ENCODE results near the gene CDKAL1. TPM values are rescaled to one million over a fixed set of nuclear protein-coding genes. Genes with fewer than 3 reads are reported as not detected.

CDKAL1 gene
- total RNA-seq, 1 donor from 2014 or later = 11.3 TPM

DNA sequence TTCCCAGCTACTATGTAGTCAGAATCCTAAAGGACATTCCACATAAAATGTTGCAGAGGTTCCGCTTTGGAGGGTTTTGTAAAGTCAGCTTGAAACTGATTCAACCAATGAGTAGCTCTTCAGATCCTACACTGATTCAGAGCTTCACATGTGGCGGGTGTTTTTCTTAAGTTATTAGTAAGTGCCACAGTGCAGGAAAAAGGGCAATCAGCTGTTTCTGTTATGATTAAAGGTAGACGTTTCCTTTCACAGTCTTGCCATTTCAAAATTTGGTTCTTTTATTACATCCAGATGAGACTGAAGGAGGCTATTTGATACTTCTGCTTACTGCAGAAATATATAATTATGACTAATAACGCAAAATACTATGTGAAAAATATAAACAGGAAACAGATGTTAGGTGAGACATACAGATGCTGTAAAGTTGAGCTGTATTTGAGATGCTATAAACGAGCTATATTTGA, 443.9 kb downstream of the CDKAL1 start:
- Histone ChIP-seq H3K27ac (no peak overlapping the region), H3K9me3 (no peaks in the 10 kb centered on the region), H3K36me3 (no peaks in the 10 kb centered on the region), H3K4me3 (no peak overlapping the region), H3K27me3 (no peaks in the 10 kb centered on the region), H3K4me1 (no peaks in the 10 kb centered on the region)
- intact Hi-C loops (cut with DNase I) = no loop called here
- TF ChIP-seq POLR2AphosphoS5 (IDR thresholded peaks at IDR 0.05; ENCODE audit: insufficient read depth in 1 of 2, low read depth in 1 of 2) = no peak
- TF ChIP-seq, protein P1, sequence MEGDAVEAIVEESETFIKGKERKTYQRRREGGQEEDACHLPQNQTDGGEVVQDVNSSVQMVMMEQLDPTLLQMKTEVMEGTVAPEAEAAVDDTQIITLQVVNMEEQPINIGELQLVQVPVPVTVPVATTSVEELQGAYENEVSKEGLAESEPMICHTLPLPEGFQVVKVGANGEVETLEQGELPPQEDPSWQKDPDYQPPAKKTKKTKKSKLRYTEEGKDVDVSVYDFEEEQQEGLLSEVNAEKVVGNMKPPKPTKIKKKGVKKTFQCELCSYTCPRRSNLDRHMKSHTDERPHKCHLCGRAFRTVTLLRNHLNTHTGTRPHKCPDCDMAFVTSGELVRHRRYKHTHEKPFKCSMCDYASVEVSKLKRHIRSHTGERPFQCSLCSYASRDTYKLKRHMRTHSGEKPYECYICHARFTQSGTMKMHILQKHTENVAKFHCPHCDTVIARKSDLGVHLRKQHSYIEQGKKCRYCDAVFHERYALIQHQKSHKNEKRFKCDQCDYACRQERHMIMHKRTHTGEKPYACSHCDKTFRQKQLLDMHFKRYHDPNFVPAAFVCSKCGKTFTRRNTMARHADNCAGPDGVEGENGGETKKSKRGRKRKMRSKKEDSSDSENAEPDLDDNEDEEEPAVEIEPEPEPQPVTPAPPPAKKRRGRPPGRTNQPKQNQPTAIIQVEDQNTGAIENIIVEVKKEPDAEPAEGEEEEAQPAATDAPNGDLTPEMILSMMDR (IDR thresholded peaks at IDR 0.05) = no peak
- no peak for DNase-seq (ENCODE audit: extremely low spot score in 2 of 2)

DNA sequence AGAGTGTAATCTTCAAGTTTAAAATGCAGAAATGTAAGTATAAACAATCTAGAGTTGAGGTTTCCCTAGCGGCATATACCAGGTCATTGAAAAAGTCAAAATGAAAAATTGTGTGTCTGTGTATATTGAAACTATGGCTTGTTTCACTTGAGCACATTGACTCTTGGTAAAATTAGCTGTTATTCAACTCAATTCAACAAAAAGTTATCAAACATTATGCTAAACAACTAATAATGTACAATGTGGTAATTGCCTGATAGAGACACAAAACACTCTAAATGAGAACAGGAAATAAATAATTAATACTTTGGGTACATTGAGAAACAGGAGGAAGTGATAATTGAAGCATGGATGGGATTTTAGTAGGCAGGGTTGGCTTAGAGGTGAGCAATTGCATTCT, 444.8 kb downstream of the CDKAL1 start:
- Histone ChIP-seq H3K4me1 (no peaks in the 10 kb centered on the region), H3K27me3 (no peaks in the 10 kb centered on the region), H3K36me3 (no peaks in the 10 kb centered on the region), H3K9me3 (no peaks in the 10 kb centered on the region), H3K27ac (no peak overlapping the region), H3K4me3 (no peak overlapping the region)
- TF ChIP-seq POLR2AphosphoS5 (IDR thresholded peaks at IDR 0.05; ENCODE audit: insufficient read depth in 1 of 2, low read depth in 1 of 2) (no peak), POLR2A (IDR thresholded peaks at IDR 0.05) (no peak)
- TF ChIP-seq, protein P1 (IDR thresholded peaks at IDR 0.05) = no peak
- no peak for DNase-seq (ENCODE audit: extremely low spot score in 2 of 2)
- intact Hi-C loops (cut with DNase I) = no loop called here

DNA sequence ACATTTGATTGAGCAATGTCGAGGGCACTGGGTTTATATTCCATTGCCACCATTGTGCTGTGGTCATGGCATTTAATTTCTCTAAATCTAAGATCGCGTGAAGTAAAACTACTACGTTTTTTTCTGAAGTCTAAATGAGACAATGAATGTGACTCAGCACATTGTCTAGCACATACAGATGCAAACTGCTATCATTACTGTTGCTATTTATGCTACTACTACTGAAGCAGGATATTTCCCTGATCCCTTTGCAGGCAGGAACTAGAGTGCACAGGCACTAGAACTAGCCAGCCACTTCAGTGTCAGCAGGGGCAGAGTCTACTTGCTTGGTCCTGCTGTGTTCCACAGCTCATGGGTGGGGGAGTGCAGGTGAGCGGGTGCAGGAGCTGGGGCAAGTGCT, 449.7 kb downstream of the CDKAL1 start:
- no peak overlapping the region for H3K4me3 ChIP-seq
- TF ChIP-seq, protein P1 (IDR thresholded peaks at IDR 0.05) = no peak
- no peak for TF ChIP-seq POLR2A (IDR thresholded peaks at IDR 0.05)
- no peak for TF ChIP-seq POLR2AphosphoS5 (IDR thresholded peaks at IDR 0.05; ENCODE audit: insufficient read depth in 1 of 2, low read depth in 1 of 2)
- intact Hi-C loops (cut with DNase I) = no loop called here
- DNase-seq (ENCODE audit: extremely low spot score in 2 of 2) = no peak
- no peaks in the 10 kb centered on the region for H3K27me3 ChIP-seq
- no peaks in the 10 kb centered on the region for H3K36me3 ChIP-seq
- no peaks in the 10 kb centered on the region for H3K9me3 ChIP-seq
- no peak overlapping the region for H3K27ac ChIP-seq
- no peaks in the 10 kb centered on the region for H3K4me1 ChIP-seq

DNA sequence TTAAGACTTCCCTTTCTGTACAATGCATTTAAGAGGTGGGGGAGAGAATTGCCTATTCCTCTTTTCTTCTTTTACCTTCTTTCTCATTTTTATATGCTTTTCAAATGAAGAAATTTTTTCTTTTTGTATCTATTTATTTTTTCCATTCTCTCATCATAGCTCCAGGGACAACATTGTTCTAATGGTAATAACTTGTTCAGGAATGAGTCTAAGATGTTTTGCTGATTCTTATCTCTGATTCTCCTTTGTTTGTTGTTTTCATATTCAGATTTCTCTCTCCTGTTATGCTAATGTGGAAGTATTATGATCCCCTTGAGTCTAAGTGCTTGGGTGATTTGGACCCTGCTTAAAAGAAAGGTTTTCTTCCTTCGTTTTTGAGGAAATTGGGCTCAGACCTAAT, 451.6 kb downstream of the CDKAL1 start:
- DNase-seq (ENCODE audit: extremely low spot score in 2 of 2) = no peak
- no peaks in the 10 kb centered on the region for H3K27me3 ChIP-seq
- no peak overlapping the region for H3K27ac ChIP-seq
- no peaks in the 10 kb centered on the region for H3K4me1 ChIP-seq
- TF ChIP-seq POLR2AphosphoS5 (IDR thresholded peaks at IDR 0.05; ENCODE audit: insufficient read depth in 1 of 2, low read depth in 1 of 2) = no peak
- TF ChIP-seq, protein P1 (IDR thresholded peaks at IDR 0.05) = no peak
- no peak for TF ChIP-seq POLR2A (IDR thresholded peaks at IDR 0.05)
- H3K9me3 ChIP-seq = no peaks in the 10 kb centered on the region
- no peak overlapping the region for H3K4me3 ChIP-seq
- H3K36me3 ChIP-seq = no peaks in the 10 kb centered on the region
- intact Hi-C loops (cut with DNase I) = no loop called here

DNA sequence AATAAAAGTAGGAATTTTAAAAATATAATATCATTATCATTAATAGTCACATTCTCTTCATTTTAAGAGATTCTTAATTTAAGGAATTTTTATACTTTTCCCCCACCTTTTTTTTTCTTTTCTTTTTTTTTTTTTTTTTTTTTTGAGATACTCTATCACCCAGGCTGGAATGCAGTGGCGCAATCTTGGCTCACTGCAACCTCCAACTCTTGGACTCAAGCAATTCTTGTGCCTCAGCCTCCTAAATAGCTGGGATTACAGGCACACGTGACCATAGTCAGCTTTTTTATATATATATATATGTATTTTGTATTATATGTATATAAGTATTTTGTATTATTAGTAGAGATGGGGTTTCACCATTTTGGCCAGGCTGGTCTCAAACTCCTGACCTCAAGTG, 457.7 kb downstream of the CDKAL1 start:
- Histone ChIP-seq H3K27me3 (no peaks in the 10 kb centered on the region), H3K4me3 (no peak overlapping the region), H3K4me1 (peaks cover 1% of the 10 kb centered on the region), H3K9me3 (no peaks in the 10 kb centered on the region), H3K36me3 (no peaks in the 10 kb centered on the region), H3K27ac (no peak overlapping the region)
- TF ChIP-seq, protein P1 (IDR thresholded peaks at IDR 0.05) = no peak
- intact Hi-C loops (cut with DNase I) = no loop called here
- no peak for DNase-seq (ENCODE audit: extremely low spot score in 2 of 2)

Data from vagina (tissue), 2 donors.